ENCODE data around the gene DPH2.

DPH2 gene

GRCh38 chr1:44000122-44000665 is 30.4 kb downstream of the DPH2 start:
- DNase-seq (ENCODE audit: low read depth in 3 of 3), result no peak

- DNase-seq (ENCODE audit: low read depth in 3 of 3), result no peak
Observed at GRCh38 chr1:44002165-44002564, 32.4 kb downstream of the DPH2 start.

GRCh38 chr1:44002606-44003157 is 32.9 kb downstream of the DPH2 start:
- DNase-seq (ENCODE audit: low read depth in 3 of 3), result no peak

GRCh38 chr1:44008259-44008658 is 38.4 kb downstream of the DPH2 start:
- DNase-seq (ENCODE audit: low read depth in 3 of 3), result no peak

- no peak for DNase-seq (ENCODE audit: low read depth in 3 of 3)
Observed at GRCh38 chr1:44010935-44011471, 41.2 kb downstream of the DPH2 start.

GRCh38 chr1:44012404-44012803 is 42.6 kb downstream of the DPH2 start:
- DNase-seq (ENCODE audit: low read depth in 3 of 3), result no peak

GRCh38 chr1:44012941-44013609 is 43.3 kb downstream of the DPH2 start:
- no peak for DNase-seq (ENCODE audit: low read depth in 3 of 3)

GRCh38 chr1:44013949-44014348 is 44.1 kb downstream of the DPH2 start:
- DNase-seq (ENCODE audit: low read depth in 3 of 3), result no peak

GRCh38 chr1:44014365-44015104 is 44.7 kb downstream of the DPH2 start:
- no peak for DNase-seq (ENCODE audit: low read depth in 3 of 3)

GRCh38 chr1:44015206-44015605 is 45.4 kb downstream of the DPH2 start:
- DNase-seq (ENCODE audit: low read depth in 3 of 3), result no peak

- no peak for DNase-seq (ENCODE audit: low read depth in 3 of 3)
Observed at GRCh38 chr1:44016041-44016889, 46.5 kb downstream of the DPH2 start.

- no peak for DNase-seq (ENCODE audit: low read depth in 3 of 3)
Observed at GRCh38 chr1:44016890-44017400, 47.1 kb downstream of the DPH2 start.

- DNase-seq (ENCODE audit: low read depth in 3 of 3), result no peak
Observed at GRCh38 chr1:44019466-44019948, 49.7 kb downstream of the DPH2 start.

GRCh38 chr1:44020464-44020863 is 50.7 kb downstream of the DPH2 start:
- DNase-seq (ENCODE audit: low read depth in 3 of 3), result no peak

GRCh38 chr1:44021156-44021555 is 51.3 kb downstream of the DPH2 start:
- no peak for DNase-seq (ENCODE audit: low read depth in 3 of 3)

GRCh38 chr1:44021581-44022321 is 51.9 kb downstream of the DPH2 start:
- no peak for DNase-seq (ENCODE audit: low read depth in 3 of 3)
